ENCODE results near the gene DISP3.

DNA sequence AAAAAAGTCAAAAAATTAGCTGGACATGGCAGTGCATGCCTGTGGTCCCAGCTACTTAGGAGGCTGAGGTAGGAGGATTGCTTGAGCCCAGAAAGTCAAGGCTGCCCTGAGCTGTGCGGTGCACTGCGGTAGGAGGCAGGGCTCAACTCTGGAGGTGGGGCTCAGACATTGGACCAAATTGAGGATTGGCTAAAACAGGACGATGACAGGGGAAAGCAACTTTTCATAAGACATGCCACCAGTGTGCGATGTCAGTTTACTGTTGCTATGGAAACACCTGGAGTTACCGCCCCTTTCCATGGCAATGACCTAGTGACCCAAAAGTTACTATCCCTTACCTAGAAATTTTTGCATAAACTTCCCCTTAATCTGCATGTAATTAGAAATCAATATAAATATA is 85.3 kb downstream of the DISP3 start:
- TF ChIP-seq, protein P1, sequence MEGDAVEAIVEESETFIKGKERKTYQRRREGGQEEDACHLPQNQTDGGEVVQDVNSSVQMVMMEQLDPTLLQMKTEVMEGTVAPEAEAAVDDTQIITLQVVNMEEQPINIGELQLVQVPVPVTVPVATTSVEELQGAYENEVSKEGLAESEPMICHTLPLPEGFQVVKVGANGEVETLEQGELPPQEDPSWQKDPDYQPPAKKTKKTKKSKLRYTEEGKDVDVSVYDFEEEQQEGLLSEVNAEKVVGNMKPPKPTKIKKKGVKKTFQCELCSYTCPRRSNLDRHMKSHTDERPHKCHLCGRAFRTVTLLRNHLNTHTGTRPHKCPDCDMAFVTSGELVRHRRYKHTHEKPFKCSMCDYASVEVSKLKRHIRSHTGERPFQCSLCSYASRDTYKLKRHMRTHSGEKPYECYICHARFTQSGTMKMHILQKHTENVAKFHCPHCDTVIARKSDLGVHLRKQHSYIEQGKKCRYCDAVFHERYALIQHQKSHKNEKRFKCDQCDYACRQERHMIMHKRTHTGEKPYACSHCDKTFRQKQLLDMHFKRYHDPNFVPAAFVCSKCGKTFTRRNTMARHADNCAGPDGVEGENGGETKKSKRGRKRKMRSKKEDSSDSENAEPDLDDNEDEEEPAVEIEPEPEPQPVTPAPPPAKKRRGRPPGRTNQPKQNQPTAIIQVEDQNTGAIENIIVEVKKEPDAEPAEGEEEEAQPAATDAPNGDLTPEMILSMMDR (IDR thresholded peaks at IDR 0.05; ENCODE audit: borderline replicate concordance, extremely low read depth, low read length, poor library complexity, severe bottlenecking): no peak
- TF ChIP-seq EZH2 (IDR thresholded peaks at IDR 0.05; ENCODE audit: borderline replicate concordance, low read depth, low read length, severe bottlenecking): no peak

All from DND-41 (cell line).